ENCODE data around the gene ATP6V1B1.

DNA sequence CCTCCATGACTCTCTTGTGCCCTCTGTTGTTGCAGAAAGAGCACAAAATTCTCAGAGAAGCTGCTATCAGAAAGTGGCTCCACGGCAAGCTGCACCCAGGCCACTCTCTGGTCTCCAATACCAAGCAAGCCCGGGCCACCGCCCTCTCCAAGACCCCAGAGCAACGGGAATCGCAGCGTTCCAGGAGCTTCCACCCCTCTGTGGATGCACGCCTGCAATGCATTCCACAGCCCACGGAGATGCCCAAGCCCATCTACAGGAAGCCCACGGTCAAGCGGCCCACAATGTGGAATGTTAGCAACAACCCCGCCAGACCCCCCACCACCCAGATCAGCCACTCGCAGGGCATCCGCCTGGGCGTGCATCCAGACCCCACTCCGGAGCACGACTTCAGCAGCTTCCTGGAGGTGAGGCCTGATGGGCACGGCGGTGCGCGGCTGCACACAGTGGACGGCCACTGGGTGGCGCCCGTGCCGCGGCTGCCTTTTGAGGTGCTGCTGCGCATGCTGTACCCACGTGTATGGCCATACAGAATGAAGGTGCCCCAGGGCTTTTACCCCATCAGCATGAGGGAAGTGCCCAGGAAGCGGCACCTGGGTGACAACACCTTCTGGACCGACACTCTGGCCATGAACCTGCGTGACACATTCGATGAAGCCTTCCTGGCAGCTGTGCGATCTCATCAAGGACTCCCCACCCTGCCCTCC, 49.0 kb downstream of the ATP6V1B1 start:
- TF ChIP-seq, protein P1, sequence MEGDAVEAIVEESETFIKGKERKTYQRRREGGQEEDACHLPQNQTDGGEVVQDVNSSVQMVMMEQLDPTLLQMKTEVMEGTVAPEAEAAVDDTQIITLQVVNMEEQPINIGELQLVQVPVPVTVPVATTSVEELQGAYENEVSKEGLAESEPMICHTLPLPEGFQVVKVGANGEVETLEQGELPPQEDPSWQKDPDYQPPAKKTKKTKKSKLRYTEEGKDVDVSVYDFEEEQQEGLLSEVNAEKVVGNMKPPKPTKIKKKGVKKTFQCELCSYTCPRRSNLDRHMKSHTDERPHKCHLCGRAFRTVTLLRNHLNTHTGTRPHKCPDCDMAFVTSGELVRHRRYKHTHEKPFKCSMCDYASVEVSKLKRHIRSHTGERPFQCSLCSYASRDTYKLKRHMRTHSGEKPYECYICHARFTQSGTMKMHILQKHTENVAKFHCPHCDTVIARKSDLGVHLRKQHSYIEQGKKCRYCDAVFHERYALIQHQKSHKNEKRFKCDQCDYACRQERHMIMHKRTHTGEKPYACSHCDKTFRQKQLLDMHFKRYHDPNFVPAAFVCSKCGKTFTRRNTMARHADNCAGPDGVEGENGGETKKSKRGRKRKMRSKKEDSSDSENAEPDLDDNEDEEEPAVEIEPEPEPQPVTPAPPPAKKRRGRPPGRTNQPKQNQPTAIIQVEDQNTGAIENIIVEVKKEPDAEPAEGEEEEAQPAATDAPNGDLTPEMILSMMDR (conservative IDR thresholded peaks at IDR 0.05; ENCODE audit: low read depth, low read length): peak; percentile 97
- no peak for TF ChIP-seq EZH2 (IDR thresholded peaks at IDR 0.05; ENCODE audit: borderline replicate concordance, low read depth, low read length, poor library complexity, severe bottlenecking)

Data from A673 (cell line).